Tibial nerve (tissue), 4 donors: ENCODE results near the gene RSPH9.

ENCODE experiments used
- CTCF ChIP-seq, 5 experiments: fragments of 200-600 bp in 3 of 5; fragments of 450-650 bp in 2 of 5; sonication (generic) in 3 of 5; IDR thresholded peaks; one replicate each; pipeline ENCODE4 v1.5.1; 2016 to 2019; ENCODE audit warnings: antibody characterized with exemption in 5 of 5, mild to moderate bottlenecking in 3 of 5, moderate library complexity in 2 of 5
- EP300 ChIP-seq, 2 donors: sonication (generic); formaldehyde crosslinking; IDR thresholded peaks; one replicate each; pipeline ENCODE4 v1.6.1; 2017; ENCODE audit warnings: antibody characterized with exemption in 2 of 2, mild to moderate bottlenecking in 1 of 2
- POLR2A ChIP-seq, 2 donors: fragments of 450-650 bp; IDR thresholded peaks; one replicate each; pipeline ENCODE4 v1.6.1; 2017; ENCODE audit warnings: antibody characterized with exemption in 2 of 2, mild to moderate bottlenecking in 2 of 2, moderate library complexity in 2 of 2

GRCh38 chr6:43608310-43608763, 36.5 kb upstream of the RSPH9 start:
- TF ChIP-seq CTCF (IDR thresholded peaks at IDR 0.05) (peak; percentile 70 to 79 (median 72)), POLR2A (IDR thresholded peaks at IDR 0.05) (no peak), EP300 (IDR thresholded peaks at IDR 0.05) (no peak)
